OCI-LY1 (cell line): ENCODE measurements around the gene PRSS21.

Source experiments
- CTCF ChIP-seq: fragments of 200-600 bp; sonication (generic), shearing (Covaris generic); IDR thresholded peaks from 2 replicates; pipeline ENCODE4 v1.5.1; 2017; ENCODE audit warnings: mild to moderate bottlenecking, antibody characterized with exemption, low read length, moderate library complexity, mixed read lengths
- EZH2 ChIP-seq: fragments of 200-600 bp; sonication (generic), shearing (Covaris generic); IDR thresholded peaks from 2 replicates; pipeline ENCODE4 v1.8.0; 2017; ENCODE audit warnings: borderline replicate concordance, mixed run types, mild to moderate bottlenecking, antibody characterized with exemption, low read length, moderate library complexity, mixed read lengths

DNA sequence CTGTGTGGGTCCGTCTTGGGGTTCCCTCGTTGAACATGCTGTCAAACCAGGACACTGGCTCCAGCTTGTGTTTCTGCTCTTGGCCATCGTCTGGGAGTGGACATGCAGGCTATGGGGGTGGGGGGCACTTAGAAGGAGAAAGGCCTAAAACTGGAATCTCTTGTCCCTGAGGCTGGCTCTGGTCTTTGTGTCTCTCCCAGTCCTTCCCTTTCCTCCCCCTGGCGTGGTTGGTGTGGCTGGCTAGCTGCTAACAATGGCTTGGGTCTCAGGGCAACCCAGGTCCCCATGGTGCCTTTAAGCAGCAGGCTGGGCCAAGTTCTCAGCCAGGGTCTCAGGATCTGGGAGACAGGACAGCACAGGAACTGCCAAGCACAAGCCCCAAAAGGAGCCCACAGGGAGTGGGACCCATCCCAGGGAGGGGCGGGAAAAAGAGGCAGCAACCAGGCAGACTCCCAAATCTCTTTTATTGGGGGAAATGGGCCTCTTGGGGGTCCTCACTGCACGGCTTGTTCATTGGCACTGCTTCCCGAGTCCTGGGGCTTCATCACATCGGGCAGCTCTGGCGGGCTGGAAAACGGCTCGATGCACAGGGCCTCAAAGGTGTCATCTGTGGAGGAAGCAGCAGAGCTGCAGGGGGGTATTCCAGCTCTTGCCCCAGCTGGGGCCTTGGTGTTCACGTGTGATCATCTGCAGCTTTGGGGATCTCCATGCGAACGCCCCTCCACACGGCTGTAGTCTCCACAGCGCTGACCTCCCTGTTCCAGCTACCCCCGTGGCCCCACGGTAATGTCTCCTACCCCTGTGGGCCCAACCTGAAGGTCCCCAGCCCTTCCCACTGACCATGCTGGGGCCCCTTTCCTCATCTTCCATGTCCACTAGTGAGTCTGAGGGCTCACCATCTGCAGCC is 45.3 kb upstream of the PRSS21 start:
- TF ChIP-seq CTCF, result no peak
- no peak for TF ChIP-seq EZH2
